Activated naive CD4-positive, alpha-beta T cell treated with anti-CD3 and anti-CD28 coated beads, Interleukin-2, amount 50 U/mL, for 72 hours (primary cell): ENCODE results near the gene TNFRSF4. TPM values are rescaled to one million over a fixed set of nuclear protein-coding genes. Genes with fewer than 3 reads are reported as not detected.
A peak's percentile ranks its signal among the peaks of the same experiment; 100 is the strongest.

ENCODE experiments used
- ATAC-seq, 2 donors: fragments of 150-1000 bp; cut with Tn5 transposase; 2 replicates each; pipeline ENCODE4 v1.10.0; 2021; ENCODE audit warnings: mild to moderate bottlenecking in 2 of 2, moderate library complexity in 2 of 2
- DNase-seq, 2 donors: peaks; one replicate each; pipeline ENCODE4 v3.0.0; 2021 to 2022; ENCODE audit warnings: low spot score in 2 of 2
- H3K27ac Mint-ChIP-seq, 2 donors: one replicate each; pipeline ENCODE4 v1.8.0; 2022; ENCODE audit warnings: mild to moderate bottlenecking in 2 of 2, mixed read lengths in 2 of 2
- H3K36me3 Mint-ChIP-seq, 2 donors: one replicate each; pipeline ENCODE4 v1.8.0; 2022; ENCODE audit warnings: mixed read lengths in 2 of 2
- H3K9me3 Mint-ChIP-seq, 2 donors: one replicate each; pipeline ENCODE4 v1.8.0; 2022; ENCODE audit warnings: mixed read lengths in 2 of 2
- total RNA-seq, 2 donors: library from RNA; stranded (reverse); gene quantifications; one replicate each; pipeline ENCODE4 v1.2.3, GENCODE V29; 2022

The TNFRSF4 gene
- total RNA-seq, 2 donors from 2014 or later: 166 to 176 TPM

DNA sequence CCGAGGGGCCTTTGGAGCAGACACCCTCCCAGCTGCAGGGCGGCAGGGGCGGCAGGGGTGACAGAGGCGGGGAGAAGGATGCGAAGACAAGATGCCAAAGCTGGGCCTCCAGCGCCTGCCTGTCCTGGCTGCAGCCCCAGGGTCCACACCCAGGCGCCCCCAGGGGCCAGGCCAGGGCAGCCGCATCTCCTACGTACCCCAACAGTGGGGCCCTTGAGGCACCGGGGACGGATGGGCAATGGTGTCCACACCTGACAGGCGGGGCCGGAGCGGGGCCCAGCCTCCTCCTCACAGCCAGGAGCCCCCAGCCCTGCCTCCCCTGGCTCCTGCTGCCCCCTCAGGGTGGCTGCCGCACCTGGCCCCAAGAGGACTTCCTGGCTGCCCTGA, 25.3 kb upstream of the TNFRSF4 start:
- H3K36me3 Mint-ChIP-seq: peaks cover 0 to 2% of the 10 kb centered on the region in 2 donors
- H3K9me3 Mint-ChIP-seq: no peaks in the 10 kb centered on the region
- DNase-seq (no peak), ATAC-seq (no peak)
- H3K27ac Mint-ChIP-seq: no peak overlapping the region

DNA sequence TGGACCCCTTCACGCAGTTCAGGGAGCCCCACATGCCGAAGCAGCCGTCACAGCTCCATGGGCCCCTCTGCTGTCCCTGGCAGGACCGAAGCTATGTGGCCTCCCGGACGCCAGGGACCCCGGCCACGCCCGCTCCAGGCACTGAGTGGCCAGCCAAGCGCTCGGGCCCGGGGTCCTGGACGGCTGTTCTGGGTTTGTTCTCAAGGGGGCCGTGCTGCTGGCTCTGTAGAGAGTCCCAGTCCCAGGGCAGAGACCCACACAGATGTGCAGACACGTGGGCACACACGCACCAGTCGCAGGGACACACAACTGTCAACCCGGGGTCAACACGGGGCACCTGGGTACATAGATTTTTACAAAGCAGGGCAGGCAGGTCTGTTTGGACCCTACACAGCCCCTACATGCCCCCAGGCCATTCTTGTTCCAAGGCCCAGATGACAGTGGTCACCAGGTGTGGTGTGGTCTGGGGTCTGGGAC, 24.8 kb upstream of the TNFRSF4 start:
- no peak overlapping the region for H3K27ac Mint-ChIP-seq

DNA sequence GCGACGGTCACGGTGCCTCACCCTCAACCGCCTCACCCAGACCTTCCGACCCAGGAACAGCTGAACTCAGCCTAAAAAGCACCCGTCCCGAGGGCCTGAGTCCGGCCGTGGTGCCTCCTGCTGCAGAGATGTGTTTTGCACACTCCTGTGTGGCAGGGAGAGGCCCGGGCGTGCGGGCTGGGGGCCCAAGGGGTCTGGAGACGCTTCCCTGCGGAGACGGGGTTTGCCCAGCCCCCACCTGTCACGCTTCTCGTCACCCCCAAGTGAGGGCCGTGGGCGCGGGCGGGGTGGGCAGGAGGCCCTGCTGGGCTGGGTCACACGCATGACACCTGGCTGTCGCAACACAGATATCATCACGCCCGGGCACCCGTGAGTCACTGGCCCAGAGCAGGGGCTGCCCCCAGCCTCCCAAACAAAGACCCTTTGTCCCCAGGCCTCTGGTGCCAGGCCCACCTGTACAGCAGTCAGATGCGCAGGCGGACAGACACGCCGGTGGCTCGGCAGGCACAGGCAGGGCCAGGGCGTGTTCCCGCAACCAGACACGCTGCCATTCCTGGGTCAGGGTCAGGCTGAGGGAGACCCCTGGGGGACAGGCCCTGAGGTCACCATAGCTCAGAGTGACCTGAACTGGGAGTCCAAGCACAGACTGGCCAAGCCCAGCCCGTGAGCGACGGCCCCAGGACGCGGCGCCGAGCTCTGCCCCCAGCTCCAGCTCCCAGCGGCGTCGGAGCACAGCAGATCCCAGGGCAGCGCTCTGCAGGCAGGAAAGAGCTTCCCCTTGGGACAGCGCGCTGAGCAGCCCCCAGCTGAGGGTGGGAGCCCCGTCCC, 24.1 kb upstream of the TNFRSF4 start:
- H3K36me3 Mint-ChIP-seq: peaks cover 9 to 13% of the 10 kb centered on the region in 2 donors
- H3K9me3 Mint-ChIP-seq: peaks cover 0 to 4% of the 10 kb centered on the region in 2 donors
- no peak overlapping the region for H3K27ac Mint-ChIP-seq
- ATAC-seq (peak; percentile 23 to 45), DNase-seq (no peak)

More for the DNA sequence above, 24.8 kb upstream of the TNFRSF4 start:
- Mint-ChIP-seq H3K36me3 (peaks cover 3 to 7% of the 10 kb centered on the region in 2 donors), H3K9me3 (no peaks in the 10 kb centered on the region)
- ATAC-seq (no peak), DNase-seq (no peak)

DNA sequence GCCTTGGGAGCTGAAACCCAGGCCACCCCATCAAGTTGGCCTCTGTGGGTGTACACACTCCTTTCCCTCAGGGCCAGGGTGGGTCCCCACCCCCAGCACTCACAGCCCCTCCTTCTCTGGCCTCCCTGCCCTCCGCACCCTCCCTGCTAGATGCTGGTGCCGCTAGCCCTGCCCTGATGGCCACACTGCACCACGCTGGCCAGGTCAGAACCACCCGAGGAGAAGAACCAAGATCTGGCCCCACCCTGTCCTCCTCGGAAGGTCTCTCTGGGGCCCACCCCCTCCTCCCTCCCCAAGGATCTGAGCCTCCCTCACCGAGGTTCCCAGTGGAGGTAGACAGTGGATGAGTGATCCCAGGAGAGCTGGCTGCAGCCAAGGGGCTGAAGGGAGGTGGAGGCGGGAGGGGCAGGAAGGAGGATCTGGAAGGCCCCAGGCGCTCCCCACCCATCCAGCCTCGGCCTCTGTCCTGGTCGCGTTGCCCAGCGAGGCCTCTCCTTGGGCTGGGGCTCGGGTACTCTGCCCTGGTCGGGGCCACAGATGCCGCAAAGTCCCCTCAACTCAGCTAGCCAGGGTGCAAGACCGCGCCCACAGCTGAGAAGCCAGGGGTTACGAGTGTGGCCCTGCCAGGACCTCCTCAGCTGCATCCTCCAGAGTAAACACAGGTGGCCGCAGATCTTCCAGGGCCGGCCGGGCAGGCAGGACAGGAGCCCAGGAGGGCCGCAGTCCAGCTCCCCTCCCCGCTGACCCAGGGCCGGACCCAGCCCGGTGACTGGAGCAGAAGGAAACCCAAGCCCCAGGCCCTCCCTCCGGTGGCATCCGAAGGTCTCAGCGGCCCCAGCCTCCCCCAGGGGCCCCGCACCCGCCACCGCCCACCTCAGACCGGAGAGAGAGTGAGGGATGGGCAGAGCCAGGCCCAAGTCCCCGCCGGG, 23.3 kb upstream of the TNFRSF4 start:
- H3K36me3 Mint-ChIP-seq: peaks cover 9 to 13% of the 10 kb centered on the region in 2 donors
- no peak overlapping the region for H3K27ac Mint-ChIP-seq
- H3K9me3 Mint-ChIP-seq: peaks cover 0 to 4% of the 10 kb centered on the region in 2 donors
- ATAC-seq (no peak), DNase-seq (no peak)

DNA sequence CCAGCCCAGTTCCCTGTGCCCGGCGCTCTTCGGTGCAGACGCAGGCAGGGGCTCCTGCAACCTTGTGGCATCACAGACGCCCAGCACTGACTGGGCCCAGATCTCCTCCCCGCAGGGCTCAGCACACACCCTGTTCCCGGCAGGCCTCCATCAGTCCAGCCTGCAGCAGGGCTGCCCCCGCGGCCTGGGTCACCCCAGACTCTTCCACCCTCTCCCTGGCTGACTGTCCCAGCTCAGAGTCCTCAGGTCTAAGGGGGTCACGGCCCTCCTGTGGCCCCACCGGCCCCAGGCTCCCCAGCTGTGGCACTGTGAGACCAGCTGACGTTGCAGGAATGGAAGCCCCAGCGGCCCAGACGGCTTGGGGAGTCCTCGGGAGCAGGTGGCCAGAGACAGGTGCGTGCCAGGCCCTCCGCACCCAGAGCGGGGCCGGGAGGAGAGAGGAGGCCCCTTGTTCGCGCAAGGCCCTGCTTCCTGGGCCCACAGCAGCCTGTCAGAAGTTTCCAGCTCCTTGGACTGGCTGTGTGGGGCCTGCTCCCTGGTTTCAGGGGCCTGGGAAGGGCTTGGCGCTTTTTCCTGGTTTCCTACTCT, 22.3 kb upstream of the TNFRSF4 start:
- ATAC-seq: no peak
- H3K9me3 Mint-ChIP-seq: peaks cover 0 to 4% of the 10 kb centered on the region in 2 donors
- peak overlapping the region in 1 of 2 donors; percentile 32 for H3K27ac Mint-ChIP-seq
- H3K36me3 Mint-ChIP-seq: peaks cover 10 to 14% of the 10 kb centered on the region in 2 donors
- no peak for DNase-seq

DNA sequence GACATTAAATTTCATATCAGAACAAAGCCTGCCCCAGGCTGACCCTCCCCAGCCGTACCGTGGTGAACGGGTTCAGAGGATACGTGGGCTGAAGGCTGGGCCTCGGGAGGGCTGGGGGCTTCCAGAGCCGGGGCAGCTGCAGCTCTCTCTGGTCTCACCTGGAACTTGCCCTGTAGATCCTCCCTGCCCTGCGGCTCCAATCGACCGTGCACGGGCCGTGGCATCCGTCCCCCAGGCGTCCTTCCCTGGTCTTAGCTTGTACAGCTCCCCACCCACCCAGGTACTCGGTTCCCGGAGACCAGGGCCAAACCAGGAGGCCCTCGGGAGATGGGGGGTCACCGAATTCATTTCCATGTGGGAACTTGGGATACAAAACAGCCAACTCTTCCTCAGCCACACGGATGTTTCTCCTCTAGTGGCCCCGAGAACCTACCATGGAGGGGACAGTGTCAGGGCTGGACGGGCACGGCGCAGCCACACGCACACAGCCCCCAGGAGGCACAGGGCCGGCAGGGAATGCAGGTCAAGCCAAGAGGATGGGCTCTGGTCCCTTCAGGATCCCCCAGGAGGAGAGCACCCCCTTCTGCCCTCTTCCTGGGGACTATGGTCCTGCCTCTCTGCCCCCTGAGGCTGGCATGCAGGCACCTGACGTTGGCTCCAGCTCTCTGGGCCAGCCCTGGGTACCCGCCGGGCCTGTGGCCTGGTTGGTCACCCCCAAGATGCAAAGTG, 21.2 kb upstream of the TNFRSF4 start:
- peak overlapping the region in 1 of 2 donors; percentile 32 for H3K27ac Mint-ChIP-seq

DNA sequence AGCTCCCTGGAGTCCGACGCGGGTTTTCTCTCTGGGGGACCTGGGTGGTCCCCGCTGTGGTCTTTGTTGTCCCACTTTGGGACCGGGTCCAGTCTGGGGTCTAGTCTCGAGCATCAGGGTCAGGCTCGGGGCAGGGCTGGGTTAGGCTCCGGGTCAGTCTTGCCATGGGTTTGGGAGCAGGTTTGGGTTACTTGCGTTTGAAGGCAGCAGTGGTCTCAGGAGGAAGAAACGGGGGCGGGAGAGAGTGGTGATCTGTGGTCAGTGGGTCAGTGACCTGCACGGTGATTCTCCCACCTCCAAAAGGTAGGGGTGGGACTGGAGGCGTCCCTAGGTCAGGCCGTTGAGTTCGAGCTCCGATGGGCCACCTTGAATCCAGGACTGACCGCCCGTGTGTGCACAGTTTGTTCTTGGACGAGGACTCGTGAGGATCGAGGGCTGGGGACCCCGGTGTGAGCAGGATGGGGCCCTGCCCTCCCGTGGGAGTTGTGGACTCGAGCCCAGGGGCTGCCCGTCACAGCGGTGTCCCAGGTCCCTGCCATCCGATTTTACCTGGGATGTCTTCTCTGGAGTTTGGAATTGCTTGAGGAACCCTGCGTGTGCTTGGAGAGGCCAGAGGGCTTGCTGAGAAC, 20.3 kb upstream of the TNFRSF4 start:
- Mint-ChIP-seq H3K27ac (peak overlapping the region; percentile 56 to 80), H3K9me3 (peaks cover 0 to 4% of the 10 kb centered on the region in 2 donors), H3K36me3 (peaks cover 29 to 32% of the 10 kb centered on the region in 2 donors)
- ATAC-seq (no peak), DNase-seq (no peak)

More for the DNA sequence above, 21.2 kb upstream of the TNFRSF4 start:
- DNase-seq: no peak
- H3K9me3 Mint-ChIP-seq: peaks cover 0 to 4% of the 10 kb centered on the region in 2 donors
- ATAC-seq: no peak
- peaks cover 21 to 23% of the 10 kb centered on the region in 2 donors for H3K36me3 Mint-ChIP-seq

DNA sequence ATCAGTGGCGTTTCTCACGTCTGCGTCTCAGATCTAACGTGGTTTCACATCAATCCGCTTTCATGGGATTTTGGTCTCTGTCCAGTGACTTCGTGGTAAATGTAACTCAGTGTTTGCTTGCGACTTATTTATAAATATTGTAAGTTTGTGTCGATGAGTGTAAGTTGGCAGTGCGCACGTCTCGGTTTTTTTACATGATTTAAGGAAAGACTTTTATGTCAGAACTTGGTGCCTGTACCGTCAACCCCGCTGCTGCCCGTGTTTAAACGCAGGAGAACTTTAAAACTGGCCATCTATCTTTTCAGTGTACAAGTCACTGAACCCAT, 19.6 kb upstream of the TNFRSF4 start:
- DNase-seq: no peak
- peaks cover 0 to 4% of the 10 kb centered on the region in 2 donors for H3K9me3 Mint-ChIP-seq
- no peak for ATAC-seq
- H3K27ac Mint-ChIP-seq: peak overlapping the region; percentile 56 to 80
- peaks cover 29 to 33% of the 10 kb centered on the region in 2 donors for H3K36me3 Mint-ChIP-seq

DNA sequence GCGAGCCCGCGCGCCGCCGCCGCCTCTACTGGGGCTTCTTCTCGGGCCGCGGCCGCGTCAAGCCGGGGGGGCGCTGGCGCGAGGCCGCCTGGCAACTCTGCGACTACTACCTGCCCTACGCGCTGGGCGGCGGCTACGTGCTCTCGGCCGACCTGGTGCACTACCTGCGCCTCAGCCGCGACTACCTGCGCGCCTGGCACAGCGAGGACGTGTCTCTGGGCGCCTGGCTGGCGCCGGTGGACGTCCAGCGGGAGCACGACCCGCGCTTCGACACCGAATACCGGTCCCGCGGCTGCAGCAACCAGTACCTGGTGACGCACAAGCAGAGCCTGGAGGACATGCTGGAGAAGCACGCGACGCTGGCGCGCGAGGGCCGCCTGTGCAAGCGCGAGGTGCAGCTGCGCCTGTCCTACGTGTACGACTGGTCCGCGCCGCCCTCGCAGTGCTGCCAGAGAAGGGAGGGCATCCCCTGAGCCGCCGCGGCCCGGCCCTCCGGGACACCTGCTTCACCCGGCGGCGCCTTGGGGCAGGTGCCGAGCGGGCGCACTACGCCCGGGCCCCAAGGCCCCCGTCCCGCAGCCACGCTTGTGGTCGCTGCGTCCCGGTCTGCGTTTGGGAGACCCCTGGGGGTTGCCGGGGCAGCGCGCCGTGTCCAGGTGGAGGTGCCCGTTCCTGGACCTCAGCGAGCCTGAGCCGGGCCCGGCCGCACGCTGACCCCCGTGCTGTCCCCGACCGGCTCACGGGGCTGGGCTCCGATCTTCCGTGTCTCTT, 19.0 kb upstream of the TNFRSF4 start:
- ATAC-seq: no peak

DNA sequence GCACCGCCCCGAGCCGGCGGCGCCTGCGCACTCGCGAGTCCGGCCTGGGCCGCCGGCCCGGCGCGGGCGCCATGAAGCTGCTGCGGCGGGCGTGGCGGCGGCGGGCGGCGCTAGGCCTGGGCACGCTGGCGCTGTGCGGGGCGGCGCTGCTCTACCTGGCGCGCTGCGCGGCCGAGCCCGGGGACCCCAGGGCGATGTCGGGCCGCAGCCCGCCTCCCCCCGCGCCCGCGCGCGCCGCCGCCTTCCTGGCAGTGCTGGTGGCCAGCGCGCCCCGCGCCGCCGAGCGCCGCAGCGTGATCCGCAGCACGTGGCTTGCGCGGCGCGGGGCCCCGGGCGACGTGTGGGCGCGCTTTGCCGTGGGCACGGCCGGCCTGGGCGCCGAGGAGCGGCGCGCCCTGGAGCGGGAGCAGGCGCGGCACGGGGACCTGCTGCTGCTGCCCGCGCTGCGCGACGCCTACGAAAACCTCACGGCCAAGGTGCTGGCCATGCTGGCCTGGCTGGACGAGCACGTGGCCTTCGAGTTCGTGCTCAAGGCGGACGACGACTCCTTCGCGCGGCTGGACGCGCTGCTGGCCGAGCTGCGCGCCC, 18.3 kb upstream of the TNFRSF4 start, which contains the start of gene B3GALT6:
TSS of gene B3GALT6 (plus strand) at position 30 of the 588 bp plus-strand sequence. CDS start at position 72, 42 bp downstream.
- no peak for ATAC-seq
- H3K9me3 Mint-ChIP-seq: peaks cover 0 to 4% of the 10 kb centered on the region in 2 donors
- peak within 1 kb of the TSS; percentile 93 to 98 for H3K27ac Mint-ChIP-seq
- DNase-seq: no peak
- H3K36me3 Mint-ChIP-seq: peaks cover 29 to 33% of the 10 kb centered on the region in 2 donors

More for the DNA sequence above, 19.0 kb upstream of the TNFRSF4 start:
- Mint-ChIP-seq H3K9me3 (peaks cover 0 to 4% of the 10 kb centered on the region in 2 donors), H3K27ac (peak overlapping the region; percentile 56 to 80), H3K36me3 (peaks cover 29 to 33% of the 10 kb centered on the region in 2 donors)
- DNase-seq: no peak

DNA sequence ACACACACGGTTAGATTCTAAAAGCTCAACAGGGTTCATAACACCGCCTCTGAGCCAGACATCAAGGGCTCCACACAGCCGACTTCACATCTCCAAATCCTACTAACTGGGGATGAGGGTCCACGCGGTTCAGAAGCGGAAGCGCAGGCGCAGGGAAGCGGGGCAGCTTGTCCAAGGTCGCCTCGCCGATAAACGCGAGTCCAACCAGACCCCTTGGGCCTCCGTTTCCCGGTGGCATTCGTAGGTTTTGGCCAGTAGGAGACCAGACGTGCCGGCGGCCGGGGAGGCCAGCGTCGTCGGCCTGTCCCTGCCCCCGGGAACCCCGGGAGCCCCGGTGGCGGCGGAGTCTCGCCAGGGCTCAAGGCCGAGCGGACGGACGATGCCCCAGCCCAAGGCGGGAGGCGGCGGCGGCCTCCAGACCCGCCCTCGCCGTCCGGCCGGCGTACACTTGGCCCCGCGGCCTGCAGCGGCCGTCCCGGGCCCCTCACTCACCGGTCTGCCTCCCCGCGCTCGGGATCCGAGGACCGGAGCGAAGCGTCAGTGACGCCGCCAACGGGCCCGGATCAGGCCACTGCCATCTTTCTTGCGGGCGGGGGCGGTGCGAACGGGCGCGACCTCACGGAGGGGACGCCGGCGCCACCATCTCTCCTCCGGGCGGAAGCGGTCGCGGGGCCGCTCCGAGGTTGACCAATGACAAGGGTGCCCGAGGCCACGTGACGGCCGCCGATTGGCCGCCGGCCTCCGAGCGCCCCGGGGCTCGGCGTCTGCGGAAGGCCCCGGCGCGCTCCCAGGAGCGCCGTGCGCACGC, 17.7 kb upstream of the TNFRSF4 start, which contains the start of gene SDF4:
TSS of gene SDF4 (minus strand) at position 602 of the 808 bp plus-strand sequence. CDS start 3,229 bp downstream, outside the sequence.
- DNase-seq: peak; percentile 97 to 98
- Mint-ChIP-seq H3K27ac (peak within 1 kb of the TSS; percentile 93 to 98), H3K36me3 (peaks cover 29 to 33% of the 10 kb centered on the region in 2 donors), H3K9me3 (peaks cover 0 to 4% of the 10 kb centered on the region in 2 donors)
- peak; percentile 97 to 98 for ATAC-seq

DNA sequence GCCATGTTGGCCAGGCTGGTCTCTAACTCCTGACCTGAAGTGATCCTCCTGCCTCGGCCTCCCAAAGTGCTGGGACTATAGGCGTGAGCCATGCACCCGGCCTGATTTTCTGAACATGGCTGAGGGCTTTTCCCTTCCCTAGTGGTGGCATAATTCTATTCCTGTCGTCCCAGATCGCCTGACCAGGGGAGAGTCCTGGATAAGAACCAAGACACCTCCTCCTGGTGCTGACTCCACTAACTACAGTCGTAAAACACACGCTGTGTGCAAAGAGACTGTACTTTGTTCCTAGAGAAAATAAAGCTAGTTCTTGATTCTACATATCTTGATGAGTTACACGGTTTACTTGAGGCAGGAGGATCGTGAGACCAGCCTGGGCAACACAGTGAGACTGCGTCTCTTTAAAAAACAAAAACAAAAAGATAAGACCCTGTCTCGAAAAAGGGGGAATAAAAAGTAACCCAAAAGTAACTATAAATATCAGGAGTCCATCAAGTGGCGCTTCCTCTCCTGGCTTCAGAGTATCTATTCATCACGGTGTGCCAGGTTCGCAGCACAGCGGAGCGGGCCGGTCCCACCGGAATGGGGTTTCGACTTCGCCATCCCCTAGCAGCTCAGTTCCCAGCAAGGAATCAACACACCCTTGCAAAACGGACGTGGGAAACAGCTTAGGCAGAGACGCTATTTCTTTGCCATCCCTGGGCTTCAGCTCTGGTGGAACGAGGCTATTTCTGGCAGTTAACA, 16.9 kb upstream of the TNFRSF4 start:
- DNase-seq (no peak), ATAC-seq (no peak)
- H3K27ac Mint-ChIP-seq: peak overlapping the region; percentile 93 to 98
- peaks cover 0 to 4% of the 10 kb centered on the region in 2 donors for H3K9me3 Mint-ChIP-seq
- peaks cover 29 to 37% of the 10 kb centered on the region in 2 donors for H3K36me3 Mint-ChIP-seq

DNA sequence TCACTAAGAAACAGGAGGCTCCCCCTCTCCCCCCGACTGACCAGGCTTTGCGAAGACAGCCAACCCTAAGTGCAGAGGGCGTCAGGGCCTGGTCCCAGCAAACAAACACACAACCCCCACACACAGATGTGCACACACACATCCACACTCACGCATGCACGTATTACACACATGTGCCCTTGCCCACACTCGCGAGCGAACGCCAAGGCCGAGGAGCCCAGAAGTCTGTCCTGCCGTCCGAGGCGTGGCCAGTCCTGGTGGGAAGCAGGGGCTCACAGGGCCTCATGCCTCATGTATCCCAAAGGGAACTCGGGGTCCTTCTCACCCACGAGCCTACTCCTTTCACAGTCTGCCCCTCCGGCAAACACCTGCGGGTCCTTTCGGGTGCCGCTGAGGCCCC, 15.8 kb upstream of the TNFRSF4 start:
- Mint-ChIP-seq H3K36me3 (peaks cover 29 to 41% of the 10 kb centered on the region in 2 donors), H3K27ac (peak overlapping the region; percentile 32 to 93), H3K9me3 (peaks cover 0 to 4% of the 10 kb centered on the region in 2 donors)
- DNase-seq (no peak), ATAC-seq (no peak)
